ENCODE data around the gene KRT24. TPM values are rescaled to one million over a fixed set of nuclear protein-coding genes. Genes with fewer than 3 reads are reported as not detected.

The KRT24 gene
- total and polyA plus RNA-seq, 4 donors = not detected

DNA sequence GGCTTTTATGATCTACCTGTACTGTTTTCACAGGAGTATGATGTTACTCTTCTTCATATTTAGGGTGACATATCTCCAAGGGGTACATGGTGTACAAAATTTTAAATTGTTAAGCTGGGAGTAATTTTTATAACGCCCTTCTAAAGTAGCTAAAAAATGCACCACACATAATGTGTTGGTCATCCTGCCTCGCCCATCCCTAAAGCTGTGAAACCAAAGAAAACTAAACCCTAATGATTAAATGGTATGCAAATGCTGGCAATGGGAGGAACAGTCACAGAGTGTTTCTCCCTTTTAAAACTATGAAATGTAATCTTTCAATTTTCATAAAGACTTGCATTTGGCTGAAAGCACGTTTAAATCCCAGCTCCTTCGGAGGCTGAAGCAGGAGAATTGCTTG lies 2.0 kb upstream of the KRT24 start:
- no peaks in the 10 kb centered on the region for H3K27me3 ChIP-seq (ENCODE audit: control insufficient read depth in 4 of 4, insufficient read depth in 4 of 4, low read length in 3 of 4)
- H3K27ac ChIP-seq (ENCODE audit: low read depth in 1 of 2, low read length in 2 of 2) = no peak overlapping the region
- no peak for DNase-seq (ENCODE audit: low spot score)
- H3K36me3 ChIP-seq (ENCODE audit: control insufficient read depth in 4 of 4, insufficient read depth in 3 of 4, low read depth in 1 of 4, low read length in 3 of 4) = no peaks in the 10 kb centered on the region
- no peaks in the 10 kb centered on the region for H3K9me3 ChIP-seq (ENCODE audit: control insufficient read depth in 4 of 4, low read length in 3 of 4)
- TF ChIP-seq, protein P1, sequence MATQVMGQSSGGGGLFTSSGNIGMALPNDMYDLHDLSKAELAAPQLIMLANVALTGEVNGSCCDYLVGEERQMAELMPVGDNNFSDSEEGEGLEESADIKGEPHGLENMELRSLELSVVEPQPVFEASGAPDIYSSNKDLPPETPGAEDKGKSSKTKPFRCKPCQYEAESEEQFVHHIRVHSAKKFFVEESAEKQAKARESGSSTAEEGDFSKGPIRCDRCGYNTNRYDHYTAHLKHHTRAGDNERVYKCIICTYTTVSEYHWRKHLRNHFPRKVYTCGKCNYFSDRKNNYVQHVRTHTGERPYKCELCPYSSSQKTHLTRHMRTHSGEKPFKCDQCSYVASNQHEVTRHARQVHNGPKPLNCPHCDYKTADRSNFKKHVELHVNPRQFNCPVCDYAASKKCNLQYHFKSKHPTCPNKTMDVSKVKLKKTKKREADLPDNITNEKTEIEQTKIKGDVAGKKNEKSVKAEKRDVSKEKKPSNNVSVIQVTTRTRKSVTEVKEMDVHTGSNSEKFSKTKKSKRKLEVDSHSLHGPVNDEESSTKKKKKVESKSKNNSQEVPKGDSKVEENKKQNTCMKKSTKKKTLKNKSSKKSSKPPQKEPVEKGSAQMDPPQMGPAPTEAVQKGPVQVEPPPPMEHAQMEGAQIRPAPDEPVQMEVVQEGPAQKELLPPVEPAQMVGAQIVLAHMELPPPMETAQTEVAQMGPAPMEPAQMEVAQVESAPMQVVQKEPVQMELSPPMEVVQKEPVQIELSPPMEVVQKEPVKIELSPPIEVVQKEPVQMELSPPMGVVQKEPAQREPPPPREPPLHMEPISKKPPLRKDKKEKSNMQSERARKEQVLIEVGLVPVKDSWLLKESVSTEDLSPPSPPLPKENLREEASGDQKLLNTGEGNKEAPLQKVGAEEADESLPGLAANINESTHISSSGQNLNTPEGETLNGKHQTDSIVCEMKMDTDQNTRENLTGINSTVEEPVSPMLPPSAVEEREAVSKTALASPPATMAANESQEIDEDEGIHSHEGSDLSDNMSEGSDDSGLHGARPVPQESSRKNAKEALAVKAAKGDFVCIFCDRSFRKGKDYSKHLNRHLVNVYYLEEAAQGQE (IDR thresholded peaks at IDR 0.05) = no peak
- no peak for TF ChIP-seq RXRA (IDR thresholded peaks at IDR 0.05)
- TF ChIP-seq FOXA1 (IDR thresholded peaks at IDR 0.05) = no peak
- no peak for TF ChIP-seq YY1 (IDR thresholded peaks at IDR 0.05)
- no peak for TF ChIP-seq TAF1 (conservative IDR thresholded peaks at IDR 0.05)
- no peak for TF ChIP-seq SP1 (IDR thresholded peaks at IDR 0.05)
- no peak for TF ChIP-seq NR2F2 (IDR thresholded peaks at IDR 0.05)
- TF ChIP-seq, protein P2, sequence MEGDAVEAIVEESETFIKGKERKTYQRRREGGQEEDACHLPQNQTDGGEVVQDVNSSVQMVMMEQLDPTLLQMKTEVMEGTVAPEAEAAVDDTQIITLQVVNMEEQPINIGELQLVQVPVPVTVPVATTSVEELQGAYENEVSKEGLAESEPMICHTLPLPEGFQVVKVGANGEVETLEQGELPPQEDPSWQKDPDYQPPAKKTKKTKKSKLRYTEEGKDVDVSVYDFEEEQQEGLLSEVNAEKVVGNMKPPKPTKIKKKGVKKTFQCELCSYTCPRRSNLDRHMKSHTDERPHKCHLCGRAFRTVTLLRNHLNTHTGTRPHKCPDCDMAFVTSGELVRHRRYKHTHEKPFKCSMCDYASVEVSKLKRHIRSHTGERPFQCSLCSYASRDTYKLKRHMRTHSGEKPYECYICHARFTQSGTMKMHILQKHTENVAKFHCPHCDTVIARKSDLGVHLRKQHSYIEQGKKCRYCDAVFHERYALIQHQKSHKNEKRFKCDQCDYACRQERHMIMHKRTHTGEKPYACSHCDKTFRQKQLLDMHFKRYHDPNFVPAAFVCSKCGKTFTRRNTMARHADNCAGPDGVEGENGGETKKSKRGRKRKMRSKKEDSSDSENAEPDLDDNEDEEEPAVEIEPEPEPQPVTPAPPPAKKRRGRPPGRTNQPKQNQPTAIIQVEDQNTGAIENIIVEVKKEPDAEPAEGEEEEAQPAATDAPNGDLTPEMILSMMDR (IDR thresholded peaks at IDR 0.05; ENCODE audit: low read depth, low read length, missing input control) = no peak
- no peak for TF ChIP-seq FOXA2 (IDR thresholded peaks at IDR 0.05)
- TF ChIP-seq, protein P3, sequence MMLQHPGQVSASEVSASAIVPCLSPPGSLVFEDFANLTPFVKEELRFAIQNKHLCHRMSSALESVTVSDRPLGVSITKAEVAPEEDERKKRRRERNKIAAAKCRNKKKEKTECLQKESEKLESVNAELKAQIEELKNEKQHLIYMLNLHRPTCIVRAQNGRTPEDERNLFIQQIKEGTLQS (IDR thresholded peaks at IDR 0.05) = no peak
- TF ChIP-seq RAD21 (IDR thresholded peaks at IDR 0.05) = no peak
- no peak for TF ChIP-seq HNF4G (IDR thresholded peaks at IDR 0.05)
- 75% methylated on average over 4 of the region's 4 CpGs for WGBS
- H3K4me3 ChIP-seq (ENCODE audit: low read depth in 1 of 3, low read length in 3 of 3) = no peak overlapping the region
- peaks cover 0 to 1% (median 0%) of the 10 kb centered on the region in 4 donors for H3K4me1 ChIP-seq (ENCODE audit: control insufficient read depth in 4 of 4, insufficient read depth in 4 of 4, low read length in 3 of 4)
- no peak overlapping the region for H3K9ac ChIP-seq (ENCODE audit: low read depth in 1 of 2, low read length in 2 of 2)

DNA sequence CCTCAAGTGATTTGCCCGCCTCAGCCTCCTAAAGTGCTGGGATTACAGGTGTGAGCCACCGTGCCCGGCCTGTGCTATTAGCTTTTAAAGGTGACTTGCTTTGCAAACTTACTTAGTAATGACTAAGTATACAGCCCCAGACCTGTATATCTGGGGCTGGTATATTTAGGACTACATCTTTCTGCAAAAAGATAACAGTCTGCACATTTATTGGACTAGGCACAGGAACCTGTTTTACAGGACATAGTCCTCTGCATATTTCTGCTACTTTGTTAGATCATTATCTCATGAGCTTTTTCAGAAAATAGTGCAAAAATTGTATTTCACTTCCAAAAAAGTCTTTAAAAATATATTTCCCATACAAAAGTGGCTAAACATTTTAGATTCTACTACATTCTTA lies 1.3 kb downstream of the KRT24 start:
- no peak overlapping the region for H3K9ac ChIP-seq (ENCODE audit: low read depth in 1 of 2, low read length in 2 of 2)
- peaks cover 0 to 2% (median 2%) of the 10 kb centered on the region in 4 donors for H3K4me1 ChIP-seq (ENCODE audit: control insufficient read depth in 4 of 4, insufficient read depth in 4 of 4, low read length in 3 of 4)
- no peaks in the 10 kb centered on the region for H3K36me3 ChIP-seq (ENCODE audit: control insufficient read depth in 4 of 4, insufficient read depth in 3 of 4, low read depth in 1 of 4, low read length in 3 of 4)
- WGBS = 90% methylated on average over 3 of the region's 3 CpGs
- no peak for DNase-seq (ENCODE audit: low spot score)
- H3K27ac ChIP-seq (ENCODE audit: low read depth in 1 of 2, low read length in 2 of 2) = no peak overlapping the region
- H3K4me3 ChIP-seq (ENCODE audit: low read depth in 1 of 3, low read length in 3 of 3) = no peak overlapping the region
- no peaks in the 10 kb centered on the region for H3K27me3 ChIP-seq (ENCODE audit: control insufficient read depth in 4 of 4, insufficient read depth in 4 of 4, low read length in 3 of 4)
- H3K9me3 ChIP-seq (ENCODE audit: control insufficient read depth in 4 of 4, low read length in 3 of 4) = no peaks in the 10 kb centered on the region
- no peak for TF ChIP-seq YY1 (IDR thresholded peaks at IDR 0.05)

DNA sequence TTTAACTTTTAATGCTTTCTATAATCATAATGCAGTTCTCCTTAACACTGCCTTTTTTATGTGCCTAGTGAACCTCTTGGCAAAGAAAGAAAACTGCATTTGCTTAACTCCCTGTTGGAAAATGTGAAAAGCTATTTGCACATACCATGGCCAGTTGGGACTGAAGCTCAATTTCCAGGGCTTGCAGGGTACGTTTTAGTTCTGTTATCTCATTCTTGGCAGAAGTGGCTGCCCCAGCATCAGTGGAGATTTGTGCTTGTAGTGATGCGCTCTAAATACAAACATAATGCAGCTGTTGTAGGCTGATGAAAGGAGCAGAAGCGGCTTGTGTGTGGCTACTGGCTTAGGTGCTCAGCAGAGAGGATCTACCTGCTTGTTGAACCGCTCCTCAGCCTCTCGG lies 3.7 kb downstream of the KRT24 start:
- no peaks in the 10 kb centered on the region for H3K9me3 ChIP-seq (ENCODE audit: control insufficient read depth in 4 of 4, low read length in 3 of 4)
- DNase-seq (ENCODE audit: low spot score) = no peak
- H3K9ac ChIP-seq (ENCODE audit: low read depth in 1 of 2, low read length in 2 of 2) = no peak overlapping the region
- no peak overlapping the region for H3K4me3 ChIP-seq (ENCODE audit: low read depth in 1 of 3, low read length in 3 of 3)
- no peaks in the 10 kb centered on the region for H3K27me3 ChIP-seq (ENCODE audit: control insufficient read depth in 4 of 4, insufficient read depth in 4 of 4, low read length in 3 of 4)
- peaks cover 7 to 22% (median 16%) of the 10 kb centered on the region in 4 donors for H3K4me1 ChIP-seq (ENCODE audit: control insufficient read depth in 4 of 4, insufficient read depth in 4 of 4, low read length in 3 of 4)
- no peaks in the 10 kb centered on the region for H3K36me3 ChIP-seq (ENCODE audit: control insufficient read depth in 4 of 4, insufficient read depth in 3 of 4, low read depth in 1 of 4, low read length in 3 of 4)
- 74% methylated on average over 5 of the region's 5 CpGs for WGBS
- H3K27ac ChIP-seq (ENCODE audit: low read depth in 1 of 2, low read length in 2 of 2) = no peak overlapping the region
- TF ChIP-seq, protein P4, sequence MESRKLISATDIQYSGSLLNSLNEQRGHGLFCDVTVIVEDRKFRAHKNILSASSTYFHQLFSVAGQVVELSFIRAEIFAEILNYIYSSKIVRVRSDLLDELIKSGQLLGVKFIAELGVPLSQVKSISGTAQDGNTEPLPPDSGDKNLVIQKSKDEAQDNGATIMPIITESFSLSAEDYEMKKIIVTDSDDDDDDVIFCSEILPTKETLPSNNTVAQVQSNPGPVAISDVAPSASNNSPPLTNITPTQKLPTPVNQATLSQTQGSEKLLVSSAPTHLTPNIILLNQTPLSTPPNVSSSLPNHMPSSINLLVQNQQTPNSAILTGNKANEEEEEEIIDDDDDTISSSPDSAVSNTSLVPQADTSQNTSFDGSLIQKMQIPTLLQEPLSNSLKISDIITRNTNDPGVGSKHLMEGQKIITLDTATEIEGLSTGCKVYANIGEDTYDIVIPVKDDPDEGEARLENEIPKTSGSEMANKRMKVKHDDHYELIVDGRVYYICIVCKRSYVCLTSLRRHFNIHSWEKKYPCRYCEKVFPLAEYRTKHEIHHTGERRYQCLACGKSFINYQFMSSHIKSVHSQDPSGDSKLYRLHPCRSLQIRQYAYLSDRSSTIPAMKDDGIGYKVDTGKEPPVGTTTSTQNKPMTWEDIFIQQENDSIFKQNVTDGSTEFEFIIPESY (IDR thresholded peaks at IDR 0.05) = no peak
- TF ChIP-seq TAF1 (conservative IDR thresholded peaks at IDR 0.05) (no peak), RXRA (IDR thresholded peaks at IDR 0.05) (no peak), YY1 (IDR thresholded peaks at IDR 0.05) (no peak), EGR1 (IDR thresholded peaks at IDR 0.05; ENCODE audit: low read depth in 2 of 2) (no peak), FOXA2 (IDR thresholded peaks at IDR 0.05) (no peak), JUND (IDR thresholded peaks at IDR 0.05) (no peak), FOXA1 (IDR thresholded peaks at IDR 0.05) (no peak), HNF4A (conservative IDR thresholded peaks at IDR 0.05) (no peak), GABPA (IDR thresholded peaks at IDR 0.05 in 1 of 2, conservative IDR thresholded peaks at IDR 0.05 in 1 of 2) (no peak), HNF4G (IDR thresholded peaks at IDR 0.05) (no peak)
- TF ChIP-seq, protein P3 (IDR thresholded peaks at IDR 0.05) = no peak
- TF ChIP-seq, protein P5, sequence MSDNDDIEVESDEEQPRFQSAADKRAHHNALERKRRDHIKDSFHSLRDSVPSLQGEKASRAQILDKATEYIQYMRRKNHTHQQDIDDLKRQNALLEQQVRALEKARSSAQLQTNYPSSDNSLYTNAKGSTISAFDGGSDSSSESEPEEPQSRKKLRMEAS (IDR thresholded peaks at IDR 0.05) = no peak
